A375 (cell line): ENCODE data around the gene KRT28. TPM values are rescaled to one million over a fixed set of nuclear protein-coding genes. Genes with fewer than 3 reads are reported as not detected.

ENCODE experiments used
- total RNA-seq: library from RNA; depleted of rRNA; stranded (reverse); fragments of >200 nt; shearing (Covaris generic); gene quantifications from 2 replicates; pipeline ENCODE4 v1.2.3, GENCODE V29; 2014; rRNA removed

The KRT28 gene
- not detected in 2 replicates for total RNA-seq

DNA sequence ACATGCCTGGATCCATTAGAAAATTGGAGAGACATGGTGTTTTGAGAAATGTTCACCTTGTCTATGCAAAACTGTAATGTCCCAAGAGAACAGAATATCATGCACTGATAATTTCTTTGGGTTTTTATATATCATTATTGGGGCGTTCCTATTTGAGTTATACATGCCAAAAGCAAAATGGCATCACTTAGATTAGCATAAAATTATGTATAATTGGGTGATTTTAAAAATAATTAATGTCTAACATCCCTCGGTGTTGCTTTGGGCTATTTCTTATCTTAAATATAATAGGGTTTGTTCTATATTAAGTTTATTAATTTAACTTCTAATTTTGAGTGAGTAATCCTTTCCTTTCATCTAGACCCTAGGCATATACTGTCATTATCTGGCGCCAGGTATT, at the start of gene KRT28:
KRT28 (minus strand) TSS at position 101 of the 400 bp plus-strand sequence; CDS start at position 35, 66 bp downstream.

GRCh38 chr17:40822132-40822812, 22.5 kb upstream of the KRT28 start, which contains the start of gene KRT10:
Gene KRT10, minus strand, starts transcription at chr17:40822614. Its CDS starts 29 bp downstream, at chr17:40822585.

DNA sequence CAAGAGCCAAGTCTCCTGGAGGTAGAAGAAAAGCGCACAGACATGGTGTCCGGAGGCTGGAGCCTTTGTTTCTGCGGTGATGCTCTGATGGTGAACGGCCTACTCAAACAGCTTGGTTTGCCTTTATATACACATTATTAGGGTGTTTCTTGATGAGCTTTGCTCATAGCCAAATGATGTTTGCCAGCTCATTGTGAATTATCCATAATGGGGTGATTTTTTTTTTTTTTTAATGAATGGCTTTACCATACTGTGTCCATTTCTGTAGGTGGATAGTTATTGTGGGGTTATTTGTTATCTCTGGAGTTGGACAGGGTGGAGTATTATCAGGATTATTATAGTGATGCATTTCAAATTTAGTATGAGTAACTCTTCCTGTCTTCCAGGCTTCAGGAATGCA, 17.3 kb downstream of the KRT28 start, which contains the start of gene KRT27:
KRT27 (minus strand) TSS at position 101 of the 400 bp plus-strand sequence; CDS start at position 44, 57 bp downstream.

GRCh38 chr17:40772101-40772500, 27.7 kb downstream of the KRT28 start, which contains the start of gene KRT26:
Gene KRT26, minus strand, starts transcription at chr17:40772201. Its CDS starts 88 bp downstream, at chr17:40772113.

DNA sequence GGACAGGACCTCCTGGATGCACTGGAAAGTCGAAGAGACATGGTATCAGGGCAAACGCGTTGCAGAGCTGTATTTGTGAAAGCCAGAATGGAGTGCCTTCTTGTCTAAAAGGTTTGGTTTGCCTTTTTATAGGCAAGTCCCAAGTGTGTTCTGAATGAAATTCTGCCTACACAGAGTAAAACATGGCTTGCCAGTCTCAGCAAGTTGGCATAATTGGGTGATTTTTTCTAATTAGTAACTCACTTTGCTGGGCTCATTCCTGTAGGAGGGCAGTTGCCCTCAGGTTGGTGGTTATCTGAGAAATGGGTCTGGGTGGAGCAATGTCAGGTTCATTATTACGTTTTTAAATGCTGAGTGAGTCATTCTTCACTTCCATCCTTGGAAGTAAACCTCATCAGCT, 44.5 kb downstream of the KRT28 start, which contains the start of gene KRT25:
KRT25 (minus strand) TSS at position 101 of the 400 bp plus-strand sequence; CDS start at position 41, 60 bp downstream.

Other genes starting within 250 kb of the KRT28 start
- gene CCR7, start 234.5 kb downstream of the KRT28 start, total RNA-seq, result not detected in 2 replicates
- gene SMARCE1, start 152.1 kb downstream of the KRT28 start, total RNA-seq, result 90.3 and 93.7 TPM in 2 replicates
- not detected in 2 replicates for gene KRT222, start 134.8 kb downstream of the KRT28 start, total RNA-seq
- gene KRT24, start 96.2 kb downstream of the KRT28 start, total RNA-seq, result not detected in 2 replicates
- gene KRT25, start 44.6 kb downstream of the KRT28 start, total RNA-seq, result not detected in 2 replicates
- gene KRT26, start 27.8 kb downstream of the KRT28 start, total RNA-seq, result not detected in 2 replicates
- not detected in 2 replicates for gene KRT27, start 17.4 kb downstream of the KRT28 start, total RNA-seq
- 30.4 and 38.5 TPM in 2 replicates for gene KRT10, start 22.7 kb upstream of the KRT28 start, total RNA-seq
- 1.6 and 3.4 TPM in 2 replicates for gene KRT12, start 67.3 kb upstream of the KRT28 start, total RNA-seq
- gene KRT20, start 85.3 kb upstream of the KRT28 start, total RNA-seq, result 0.08 TPM in 1 of 2 replicates, not detected in the other
- 0.08 TPM in 1 of 2 replicates, not detected in the other for gene KRT23, start 137.7 kb upstream of the KRT28 start, total RNA-seq
- not detected in 2 replicates for gene KRT39, start 167.0 kb upstream of the KRT28 start, total RNA-seq
- gene KRT40, start 184.4 kb upstream of the KRT28 start, total RNA-seq, result not detected in 2 replicates
- not detected in 2 replicates for gene KRTAP3-3, start 194.2 kb upstream of the KRT28 start, total RNA-seq
- not detected in 2 replicates for gene KRTAP3-2, start 199.9 kb upstream of the KRT28 start, total RNA-seq
- not detected in 2 replicates for gene KRTAP3-1, start 209.2 kb upstream of the KRT28 start, total RNA-seq
- not detected in 2 replicates for gene KRTAP1-5, start 227.2 kb upstream of the KRT28 start, total RNA-seq
- not detected in 2 replicates for gene KRTAP1-4, start 230.2 kb upstream of the KRT28 start, total RNA-seq
- gene KRTAP1-3, start 234.9 kb upstream of the KRT28 start, total RNA-seq, result not detected in 2 replicates
- gene KRTAP1-1, start 241.5 kb upstream of the KRT28 start, total RNA-seq, result not detected in 2 replicates
- not detected in 2 replicates for gene KRTAP2-1, start 247.4 kb upstream of the KRT28 start, total RNA-seq